Measurements from ENCODE around the gene RALGPS1. TPM values are rescaled to one million over a fixed set of nuclear protein-coding genes. Genes with fewer than 3 reads are reported as not detected.

The RALGPS1 gene
- total RNA-seq, 1 donor from 2014 or later = 15.2 TPM

- Histone ChIP-seq H3K27me3 (no peaks in the 10 kb centered on the region), H3K36me3 (no peaks in the 10 kb centered on the region), H3K4me3 (no peak overlapping the region), H3K4me1 (peaks cover 28% of the 10 kb centered on the region), H3K9me3 (no peaks in the 10 kb centered on the region), H3K27ac (no peak overlapping the region)
- DNase-seq (ENCODE audit: extremely low spot score in 2 of 2) = peak in 1 of 2 donors; percentile 76
- intact Hi-C loops (cut with DNase I) = no loop called here
- TF ChIP-seq POLR2A (IDR thresholded peaks at IDR 0.05) (no peak), POLR2AphosphoS5 (IDR thresholded peaks at IDR 0.05; ENCODE audit: insufficient read depth in 1 of 2, low read depth in 1 of 2) (no peak), CTCF (IDR thresholded peaks at IDR 0.05) (no peak)
These were observed 225.6 kb downstream of the RALGPS1 start for GRCh38 chr9:127140181-127140580.

- Histone ChIP-seq H3K27ac (no peak overlapping the region), H3K4me3 (no peak overlapping the region), H3K36me3 (no peaks in the 10 kb centered on the region), H3K27me3 (no peaks in the 10 kb centered on the region), H3K4me1 (peaks cover 19% of the 10 kb centered on the region), H3K9me3 (no peaks in the 10 kb centered on the region)
- TF ChIP-seq POLR2AphosphoS5 (IDR thresholded peaks at IDR 0.05; ENCODE audit: insufficient read depth in 1 of 2, low read depth in 1 of 2) (no peak), CTCF (IDR thresholded peaks at IDR 0.05) (no peak), POLR2A (IDR thresholded peaks at IDR 0.05) (no peak)
- peak in 1 of 2 donors; percentile 83 for DNase-seq (ENCODE audit: extremely low spot score in 2 of 2)
- intact Hi-C loops (cut with DNase I) = no loop called here
These were observed 226.5 kb downstream of the RALGPS1 start for GRCh38 chr9:127140842-127141675.

- DNase-seq (ENCODE audit: extremely low spot score in 2 of 2) = peak in 1 of 2 donors; percentile 85
- Histone ChIP-seq H3K27me3 (no peaks in the 10 kb centered on the region), H3K9me3 (no peaks in the 10 kb centered on the region), H3K36me3 (no peaks in the 10 kb centered on the region), H3K4me1 (peaks cover 15% of the 10 kb centered on the region), H3K27ac (no peak overlapping the region), H3K4me3 (no peak overlapping the region)
- intact Hi-C loops (cut with DNase I) = no loop called here
- TF ChIP-seq POLR2AphosphoS5 (IDR thresholded peaks at IDR 0.05; ENCODE audit: insufficient read depth in 1 of 2, low read depth in 1 of 2) = no peak
These were observed 227.7 kb downstream of the RALGPS1 start for GRCh38 chr9:127142291-127142690.

GRCh38 chr9:127142931-127143464 is 228.4 kb downstream of the RALGPS1 start:
- intact Hi-C loops (cut with DNase I) = no loop called here
- peak overlapping the region; percentile 79 for H3K27ac ChIP-seq
- no peak for DNase-seq (ENCODE audit: extremely low spot score in 2 of 2)

More at GRCh38 chr9:127142931-127143464, 228.4 kb downstream of the RALGPS1 start:
- Histone ChIP-seq H3K4me1 (peaks cover 15% of the 10 kb centered on the region), H3K36me3 (no peaks in the 10 kb centered on the region), H3K27me3 (no peaks in the 10 kb centered on the region), H3K4me3 (no peak overlapping the region), H3K9me3 (no peaks in the 10 kb centered on the region)
- TF ChIP-seq CTCF (IDR thresholded peaks at IDR 0.05) (no peak), POLR2AphosphoS5 (IDR thresholded peaks at IDR 0.05; ENCODE audit: insufficient read depth in 1 of 2, low read depth in 1 of 2) (no peak), POLR2A (IDR thresholded peaks at IDR 0.05) (no peak)

Data from vagina (tissue), 2 donors.